Ishikawa (cell line): ENCODE measurements around the gene IFI27L1.

Source experiments
- CEBPB ChIP-seq: IDR thresholded peaks from 2 replicates; pipeline ENCODE4 v1.6.1; 2012
- CREB1 ChIP-seq: IDR thresholded peaks from 2 replicates; pipeline ENCODE4 v1.6.1; 2012; ENCODE audit warnings: low read depth
- EGR1 ChIP-seq: IDR thresholded peaks from 2 replicates; pipeline ENCODE4 v1.6.1; 2012
- EP300 ChIP-seq: IDR thresholded peaks from 2 replicates; pipeline ENCODE4 v1.6.1; 2012; ENCODE audit warnings: borderline replicate concordance
- FOXM1 ChIP-seq: IDR thresholded peaks from 2 replicates; pipeline ENCODE4 v1.6.1; 2012; ENCODE audit warnings: low read depth, borderline replicate concordance
- NFIC ChIP-seq: IDR thresholded peaks from 2 replicates; pipeline ENCODE4 v1.6.1; 2012
- USF1 ChIP-seq: IDR thresholded peaks from 2 replicates; pipeline ENCODE4 v1.6.1; 2012
- YY1 ChIP-seq: IDR thresholded peaks from 2 replicates; pipeline ENCODE4 v1.6.1; 2012; ENCODE audit warnings: low read depth
- ZBTB7A ChIP-seq: IDR thresholded peaks from 2 replicates; pipeline ENCODE4 v1.6.1; 2012; ENCODE audit warnings: low read depth
- TF ChIP-seq, protein P1 (sequence below): IDR thresholded peaks from 2 replicates; pipeline ENCODE4 v1.6.1; 2012

Gene IFI27L1

DNA sequence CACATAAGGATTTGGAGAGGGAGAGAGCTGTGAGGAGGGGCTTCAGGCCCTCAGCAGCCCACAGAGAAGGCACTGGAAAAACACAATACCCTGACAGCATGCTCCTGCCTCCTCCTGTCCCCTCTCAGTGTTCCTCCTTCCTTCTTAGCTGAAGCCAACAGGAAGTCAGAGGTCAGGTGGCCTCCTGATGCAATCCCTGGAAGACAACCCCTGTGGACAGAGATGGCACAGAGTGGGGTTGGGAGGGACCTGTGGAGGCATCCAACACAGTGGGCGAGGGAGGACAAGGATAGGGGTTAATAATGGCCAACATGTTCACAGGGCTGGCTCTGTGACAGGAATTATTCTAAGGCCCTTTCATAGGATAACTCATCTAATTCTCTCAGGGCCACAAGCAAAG lies 63.7 kb downstream of the IFI27L1 start:
- TF ChIP-seq, protein P1, sequence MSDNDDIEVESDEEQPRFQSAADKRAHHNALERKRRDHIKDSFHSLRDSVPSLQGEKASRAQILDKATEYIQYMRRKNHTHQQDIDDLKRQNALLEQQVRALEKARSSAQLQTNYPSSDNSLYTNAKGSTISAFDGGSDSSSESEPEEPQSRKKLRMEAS, result no peak
- TF ChIP-seq CEBPB, result no peak
- TF ChIP-seq FOXM1, result no peak
- no peak for TF ChIP-seq USF1
- no peak for TF ChIP-seq ZBTB7A
- TF ChIP-seq YY1, result no peak
- no peak for TF ChIP-seq EGR1

- TF ChIP-seq EP300 (no peak), FOXM1 (no peak), CREB1 (no peak), ZBTB7A (no peak), NFIC (no peak)
- TF ChIP-seq, protein P1, result no peak
Measured at GRCh38 chr14:94145902-94146527, 64.9 kb downstream of the IFI27L1 start.
